Endothelial cell of umbilical vein (primary cell): ENCODE data around the gene SNAP25. TPM values are rescaled to one million over a fixed set of nuclear protein-coding genes. Genes with fewer than 3 reads are reported as not detected.

ENCODE experiments used
- BruUV-seq: library from RNA; stranded (reverse); fragments of 400-500 nt; replicated peaks from 2 replicates; lab custom pipeline; 2021; lab: Mats Ljungman, UMichigan
- CTCF ChIA-PET: fragments of 300-600, 350-600 bp; sonication (Branson Sonifier 250); formaldehyde crosslinking; loops from one replicate; lab custom pipeline; 2021; ENCODE audit warnings: antibody characterized with exemption, inconsistent platforms; lab: Charles Lee
- POLR2A ChIA-PET: fragments of 300-600, 350-600 bp; sonication (Branson Sonifier 250); formaldehyde crosslinking; loops from one replicate; lab custom pipeline; 2021; ENCODE audit warnings: antibody characterized with exemption, inconsistent platforms; lab: Charles Lee
- DNase-seq: peaks from one replicate; pipeline ENCODE4 v3.0.0-alpha.2; 2011; ENCODE audit warnings: low read depth, low spot score
- FAIRE-seq: peaks from 2 replicates; lab custom pipeline; 2011; peaks lifted over from hg19 to GRCh38; lab: Jason Lieb, UNC
- H2AFZ ChIP-seq: 2 replicates; pipeline ENCODE4 v1.6.0; 2012; ENCODE audit warnings: low read depth, low read length, control low read depth, inconsistent platforms
- H3K27ac ChIP-seq: 2 replicates; pipeline ENCODE4 v1.5.1; 2011; ENCODE audit warnings: low read depth, mild to moderate bottlenecking, control low read depth, low read length, moderate library complexity; ENCODE audit not compliant: insufficient read depth
- H3K27me3 ChIP-seq, 2 experiments: 2 replicates each; pipeline versions ENCODE4 v1.6.0 to v1.6.1; 2011; ENCODE audit warnings: low read length in 2 of 2, mixed read lengths in 1 of 2; ENCODE audit not compliant: control insufficient read depth in 2 of 2, insufficient read depth in 2 of 2
- H3K36me3 ChIP-seq, 2 experiments: 2 replicates in 1 of 2; 3 replicates in 1 of 2; pipeline ENCODE4 v1.5.1; 2011; ENCODE audit warnings: low read length in 2 of 2, mild to moderate bottlenecking in 1 of 2, moderate library complexity in 1 of 2; ENCODE audit not compliant: control insufficient read depth in 2 of 2, insufficient read depth in 2 of 2; ENCODE audit errors: extremely low read depth in 1 of 2
- H3K4me1 ChIP-seq: 3 replicates; pipeline ENCODE4 v1.5.1; 2011; ENCODE audit warnings: mild to moderate bottlenecking, low read length; ENCODE audit not compliant: control insufficient read depth, insufficient read depth; ENCODE audit errors: extremely low read depth
- H3K4me2 ChIP-seq: 2 replicates; pipeline ENCODE4 v1.6.1; 2011; ENCODE audit warnings: low read length, control low read depth, mixed read lengths; ENCODE audit not compliant: insufficient read depth
- H3K4me3 ChIP-seq, 3 experiments: fragments of 200-600 bp in 1 of 3; sonication (generic), shearing (Covaris generic) in 1 of 3; replicated peaks in 1 of 3; 2 replicates each; pipeline ENCODE4 v1.5.1; 2011 to 2016; ENCODE audit warnings: control low read depth in 3 of 3, low read length in 3 of 3, mild to moderate bottlenecking in 2 of 3, inconsistent platforms in 1 of 3, low read depth in 1 of 3, moderate library complexity in 1 of 3; ENCODE audit not compliant: insufficient read depth in 1 of 3
- H3K79me2 ChIP-seq: 2 replicates; pipeline ENCODE4 v1.6.0; 2012; ENCODE audit warnings: low read length, inconsistent platforms; ENCODE audit not compliant: control insufficient read depth, insufficient read depth
- H3K9ac ChIP-seq: replicated peaks from 2 replicates; pipeline ENCODE3; 2011; ENCODE audit warnings: low read length, control low read depth; ENCODE audit not compliant: insufficient read depth; ENCODE audit errors: extremely low read depth
- H3K9me1 ChIP-seq: replicated peaks from 3 replicates; pipeline ENCODE4 v1.6.0; 2011; ENCODE audit warnings: mild to moderate bottlenecking, low read length; ENCODE audit not compliant: control insufficient read depth, insufficient read depth; ENCODE audit errors: extremely low read depth
- H3K9me3 ChIP-seq: replicated peaks from 2 replicates; pipeline ENCODE4 v1.5.1; 2012; ENCODE audit warnings: low read length, inconsistent platforms; ENCODE audit not compliant: control insufficient read depth, insufficient read depth
- H4K20me1 ChIP-seq: replicated peaks from 2 replicates; pipeline ENCODE3; 2011; ENCODE audit warnings: mild to moderate bottlenecking, low read length; ENCODE audit not compliant: control insufficient read depth, insufficient read depth; ENCODE audit errors: extremely low read depth
- CTCF ChIP-seq, 2 donors: IDR thresholded peaks; 1 replicate in 1 of 2; 2 replicates in 1 of 2; pipeline ENCODE4 v1.5.1; 2011; ENCODE audit warnings: low read length in 2 of 2, mild to moderate bottlenecking in 2 of 2, moderate library complexity in 2 of 2, control low read depth in 1 of 2, inconsistent platforms in 1 of 2, low read depth in 1 of 2; ENCODE audit not compliant: insufficient read depth in 1 of 2; ENCODE audit errors: extremely low read depth in 1 of 2
- EZH2 ChIP-seq: IDR thresholded peaks from 2 replicates; pipeline ENCODE4 v1.6.1; 2012; ENCODE audit warnings: borderline replicate concordance, low read depth, mild to moderate bottlenecking, moderate library complexity, low read length, inconsistent platforms; ENCODE audit not compliant: severe bottlenecking
- FOS ChIP-seq: IDR thresholded peaks from 2 replicates; pipeline ENCODE4 v1.6.1; 2011; ENCODE audit warnings: mild to moderate bottlenecking, low read length, moderate library complexity, borderline replicate concordance; ENCODE audit not compliant: insufficient read depth
- GATA2 ChIP-seq: IDR thresholded peaks from 2 replicates; pipeline ENCODE4 v1.7.0; 2011; ENCODE audit warnings: low read depth, mild to moderate bottlenecking, moderate library complexity, mixed read lengths, low read length; ENCODE audit not compliant: insufficient read length, insufficient read depth
- JUN ChIP-seq: IDR thresholded peaks from 2 replicates; pipeline ENCODE4 v1.6.1; 2011; ENCODE audit warnings: borderline replicate concordance, low read depth; ENCODE audit not compliant: insufficient read length, insufficient read depth
- MYC ChIP-seq: IDR thresholded peaks from one replicate; pipeline ENCODE4 v1.6.1; 2011; ENCODE audit warnings: mild to moderate bottlenecking, low read depth, low read length
- POLR2A ChIP-seq: IDR thresholded peaks from 2 replicates; pipeline ENCODE4 v1.6.1; 2012; ENCODE audit warnings: low read depth, mild to moderate bottlenecking, control low read depth, low read length
- POLR2AphosphoS5 ChIP-seq: IDR thresholded peaks from 2 replicates; pipeline ENCODE4 v1.6.1; 2012; ENCODE audit warnings: low read depth, mild to moderate bottlenecking, control low read depth, low read length, moderate library complexity; ENCODE audit not compliant: insufficient read depth
- dilution Hi-C: fragments of 300-500 bp; cut with MboI; formaldehyde crosslinking; loops from one replicate; pipeline ENCODE4 v1.15.0; 2019; ENCODE audit warnings: low sequenced_read_pairs; ENCODE audit not compliant: extremely low pct_ligation_motif_present
- intact Hi-C: fragments of 100-400 bp; cut with micrococcal nuclease; formaldehyde crosslinking; loops from one replicate; pipeline ENCODE4 v1.10.0; 2022
- polyA plus RNA-seq, 4 experiments: library from polyadenylated mRNA; depleted of rRNA in 3 of 4; stranded (reverse) in 3 of 4; unstranded in 1 of 4; fragments of >200 nt; gene quantifications; 2 replicates each; pipeline versions ENCODE4 v1.2.1 to v1.2.3, GENCODE V29; 2011 to 2012; ENCODE audit warnings: missing spikeins in 1 of 4
- total RNA-seq: library from RNA; stranded (reverse); gene quantifications from 2 replicates; pipeline ENCODE4 v1.2.3, GENCODE V29; 2021
- TF ChIP-seq, protein P1 (sequence below): IDR thresholded peaks from 2 replicates; pipeline ENCODE4 v1.6.1; 2011; ENCODE audit not compliant: insufficient read depth, insufficient read length

The SNAP25 gene
- total and polyA plus RNA-seq, 2 donors (not counting 3 experiments of a cell fraction or from before 2014, with no cell fraction given) = 3.9 to 4.4 TPM

DNA sequence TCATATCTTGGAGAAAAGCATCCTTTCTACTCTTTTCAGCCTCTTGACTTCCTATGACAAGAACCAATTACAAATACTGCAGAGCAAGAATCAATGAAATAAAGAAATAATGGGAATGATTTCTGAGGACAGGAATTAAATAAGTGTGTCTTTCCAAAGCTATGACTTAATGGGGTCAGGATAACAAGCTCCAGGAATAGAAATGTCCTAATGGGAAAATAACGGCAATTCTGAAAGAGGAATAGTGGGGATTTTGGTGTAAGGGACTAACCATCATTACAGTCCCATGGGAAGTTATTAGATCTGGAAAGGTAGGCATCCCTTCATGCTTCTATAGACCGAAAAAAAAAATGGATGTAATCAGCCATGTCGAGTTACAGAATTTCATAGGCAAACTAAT is 28.2 kb upstream of the SNAP25 start:
- no peaks in the 10 kb centered on the region for H3K4me1 ChIP-seq
- H3K4me2 ChIP-seq = no peak overlapping the region
- dilution Hi-C loops (no loop called here), intact Hi-C loops (no loop called here)
- FAIRE-seq (no peak), DNase-seq (no peak)
- H3K9me3 ChIP-seq = no peaks in the 10 kb centered on the region
- H3K79me2 ChIP-seq = no peaks in the 10 kb centered on the region
- H2AFZ ChIP-seq = no peak overlapping the region
- ChIA-PET POLR2A (no interaction called here), CTCF (interaction anchor here (0.9 kb wide), 1 partner anchor 12 kb away, joined by 4 read pairs; no protein-coding TSS in a partner anchor)
- TF ChIP-seq, protein P1, sequence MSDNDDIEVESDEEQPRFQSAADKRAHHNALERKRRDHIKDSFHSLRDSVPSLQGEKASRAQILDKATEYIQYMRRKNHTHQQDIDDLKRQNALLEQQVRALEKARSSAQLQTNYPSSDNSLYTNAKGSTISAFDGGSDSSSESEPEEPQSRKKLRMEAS = no peak
- TF ChIP-seq GATA2 (no peak), JUN (no peak), POLR2AphosphoS5 (no peak), MYC (no peak), EZH2 (no peak), POLR2A (no peak), CTCF (IDR thresholded peaks at IDR 0.05; ENCODE audit: extremely low read depth in 1 of 2, insufficient read depth in 1 of 2, low read depth in 1 of 2, low read length in 2 of 2) (no peak), FOS (no peak)
- no peaks in the 10 kb centered on the region for H3K36me3 ChIP-seq
- no peak overlapping the region for H3K9ac ChIP-seq
- H3K9me1 ChIP-seq = no peaks in the 10 kb centered on the region
- H3K4me3 ChIP-seq = no peak overlapping the region
- peaks cover 1 to 3% of the 10 kb centered on the region in 2 experiments for H3K27me3 ChIP-seq
- H3K27ac ChIP-seq = no peak overlapping the region
- H4K20me1 ChIP-seq = no peaks in the 10 kb centered on the region
- BruUV-seq = no TSS peak
